Superior temporal gyrus (tissue), 1 donor: ENCODE measurements around the gene SYCP3.
"Not testable (repeated sequence)": the region's sequence is repeated elsewhere in the genome, so short reads cannot be mapped to it uniquely, and the experiment has no call there.

Experiments
- DNase-seq: peaks from one replicate; pipeline ENCODE4 v3.0.0-alpha.2; 2016; ENCODE audit errors: extremely low spot score

The SYCP3 gene

DNA sequence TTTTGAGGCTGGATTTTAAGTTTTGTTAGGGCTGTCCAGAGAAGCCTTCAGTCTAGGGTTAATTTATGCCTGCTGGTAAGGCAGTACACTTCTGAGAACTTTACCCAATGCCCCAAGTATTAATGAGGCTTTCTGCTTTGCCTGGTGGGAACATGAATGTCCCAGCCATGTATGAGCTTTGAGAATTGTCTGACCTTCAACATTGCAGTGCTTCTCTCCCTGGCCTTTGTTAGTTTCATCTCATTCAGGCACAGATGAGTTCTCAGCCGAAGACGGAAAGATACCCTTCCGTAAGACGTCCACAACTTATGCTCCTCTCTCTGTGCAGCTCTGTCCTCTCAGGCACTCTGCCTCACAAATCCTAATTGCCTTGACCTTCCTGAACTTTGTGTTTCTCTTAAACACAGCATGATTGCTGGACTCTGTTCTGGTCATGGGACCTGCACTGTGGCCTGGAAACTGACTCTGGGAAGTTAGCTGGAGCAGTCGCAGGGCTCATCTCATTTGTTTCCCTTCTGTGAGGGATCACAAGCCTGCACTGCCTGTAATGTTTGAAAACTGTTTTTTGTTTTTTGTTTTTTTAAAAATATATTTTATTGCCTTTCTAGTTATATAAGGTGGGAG is 26.1 kb downstream of the SYCP3 start:
- DNase-seq: peak; percentile 53

- no peak for DNase-seq
Measured at GRCh38 chr12:101710288-101710687, 29.0 kb downstream of the SYCP3 start.

GRCh38 chr12:101707131-101707782 is 32.0 kb downstream of the SYCP3 start:
- DNase-seq: no peak

GRCh38 chr12:101706403-101706802 is 32.9 kb downstream of the SYCP3 start:
- DNase-seq: no peak

DNA sequence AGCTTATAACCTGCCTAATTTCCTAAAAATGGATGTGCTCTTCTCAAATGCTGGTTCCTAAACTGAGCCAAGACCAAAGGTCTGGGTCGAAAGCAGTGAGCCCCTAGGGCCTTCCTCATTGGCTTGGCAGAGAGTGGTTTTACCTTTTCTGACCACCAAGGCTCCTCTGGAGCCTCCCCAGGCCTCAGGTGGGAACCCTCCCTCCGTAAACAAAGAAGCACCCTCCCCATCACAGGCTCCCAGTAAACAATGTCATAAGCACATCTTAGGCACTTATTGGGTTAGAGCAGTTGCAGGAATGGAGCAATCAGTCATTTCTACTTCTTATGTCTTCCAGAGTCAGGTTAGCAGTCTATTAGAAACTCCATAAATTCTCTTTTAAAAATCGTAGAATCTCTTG is 35.8 kb downstream of the SYCP3 start:
- DNase-seq: no peak

DNA sequence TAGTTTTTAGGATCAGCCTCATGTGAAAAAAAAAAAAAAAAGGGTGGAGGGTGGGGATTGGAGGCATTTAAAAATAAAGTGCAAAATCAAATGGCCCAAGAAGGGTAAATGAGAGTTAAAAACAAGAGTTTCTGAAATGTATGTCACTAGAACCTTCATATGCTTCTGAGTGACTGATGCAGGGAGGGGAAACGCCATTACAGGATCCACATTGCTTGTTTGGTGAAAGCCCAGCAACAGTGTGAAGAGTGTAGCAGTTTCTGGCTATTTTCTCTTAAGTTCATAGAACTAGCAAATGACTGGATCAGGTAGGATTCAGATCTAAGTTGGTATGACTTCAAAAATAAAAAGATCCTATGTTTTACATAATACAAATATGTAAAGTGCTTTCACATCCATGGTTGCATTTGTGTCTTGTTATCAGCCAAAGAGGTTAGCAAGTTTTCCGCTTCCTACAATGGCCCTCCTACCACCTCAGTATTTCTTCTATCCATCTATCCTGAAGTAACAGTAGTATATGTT is 38.9 kb downstream of the SYCP3 start:
- no peak for DNase-seq

DNA sequence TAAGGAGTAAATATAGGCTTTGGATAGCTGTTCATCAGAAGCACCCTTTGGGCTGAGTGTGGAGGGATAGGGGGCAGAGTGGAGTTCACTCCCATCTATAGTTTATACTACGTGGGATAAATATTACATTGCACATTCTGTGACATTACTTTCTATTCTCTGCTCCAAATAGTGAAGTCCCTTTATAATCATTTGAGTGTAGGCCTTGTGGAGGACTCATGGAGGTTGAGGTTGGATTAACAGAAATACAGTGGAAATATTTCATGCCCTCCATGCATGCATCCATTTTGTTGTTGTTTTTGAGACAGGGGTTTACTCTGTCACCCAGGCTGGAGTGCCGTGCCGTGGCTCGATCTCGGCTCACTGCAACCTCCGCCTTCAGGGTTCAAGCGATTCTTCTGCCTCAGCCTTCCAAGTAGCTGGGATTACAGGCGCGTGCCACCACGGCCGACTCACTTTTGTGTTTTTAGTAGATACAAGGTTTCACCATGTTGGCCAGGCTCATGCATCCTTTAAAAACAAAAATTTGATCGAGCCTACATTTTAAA is 40.4 kb downstream of the SYCP3 start:
- DNase-seq: peak; percentile 72

DNA sequence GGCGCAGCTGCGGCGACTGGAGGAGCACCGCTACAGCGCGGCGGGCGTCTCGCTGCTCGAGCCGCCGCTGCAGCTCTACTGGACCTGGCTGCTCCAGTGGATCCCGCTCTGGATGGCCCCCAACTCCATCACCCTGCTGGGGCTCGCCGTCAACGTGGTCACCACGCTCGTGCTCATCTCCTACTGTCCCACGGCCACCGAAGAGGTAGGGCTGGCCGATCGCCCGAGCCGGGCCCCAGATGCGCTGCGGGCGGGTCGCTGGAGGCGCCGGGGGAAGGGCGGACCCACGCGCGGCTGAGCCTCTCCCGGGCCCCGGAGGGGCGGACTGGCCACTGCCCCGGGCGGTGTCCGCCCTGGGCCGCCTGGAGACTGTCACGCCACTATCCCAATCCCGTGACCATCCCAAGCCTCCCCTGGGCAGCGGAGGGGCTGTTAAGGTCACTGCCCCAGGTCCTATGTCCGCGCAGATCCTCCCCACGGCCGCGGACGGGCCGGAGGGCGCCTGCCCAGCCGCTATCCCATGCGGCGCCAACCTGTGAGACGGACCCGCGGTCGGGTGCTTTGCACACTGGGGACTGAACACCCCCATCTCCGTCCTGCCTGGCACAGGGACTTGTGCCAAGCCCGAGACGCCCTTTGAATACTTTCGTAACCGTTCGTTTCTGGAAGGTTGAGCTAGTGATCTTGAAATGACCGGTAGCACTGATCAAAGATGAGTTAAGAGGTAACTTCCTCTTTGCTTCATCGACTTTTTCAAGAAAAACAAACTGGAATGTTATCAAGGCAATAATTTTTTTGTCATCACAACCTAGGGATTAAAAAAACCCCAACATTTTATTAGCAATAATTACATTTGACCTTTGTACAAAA is 41.1 kb downstream of the SYCP3 start:
- DNase-seq: peak; percentile 72

DNA sequence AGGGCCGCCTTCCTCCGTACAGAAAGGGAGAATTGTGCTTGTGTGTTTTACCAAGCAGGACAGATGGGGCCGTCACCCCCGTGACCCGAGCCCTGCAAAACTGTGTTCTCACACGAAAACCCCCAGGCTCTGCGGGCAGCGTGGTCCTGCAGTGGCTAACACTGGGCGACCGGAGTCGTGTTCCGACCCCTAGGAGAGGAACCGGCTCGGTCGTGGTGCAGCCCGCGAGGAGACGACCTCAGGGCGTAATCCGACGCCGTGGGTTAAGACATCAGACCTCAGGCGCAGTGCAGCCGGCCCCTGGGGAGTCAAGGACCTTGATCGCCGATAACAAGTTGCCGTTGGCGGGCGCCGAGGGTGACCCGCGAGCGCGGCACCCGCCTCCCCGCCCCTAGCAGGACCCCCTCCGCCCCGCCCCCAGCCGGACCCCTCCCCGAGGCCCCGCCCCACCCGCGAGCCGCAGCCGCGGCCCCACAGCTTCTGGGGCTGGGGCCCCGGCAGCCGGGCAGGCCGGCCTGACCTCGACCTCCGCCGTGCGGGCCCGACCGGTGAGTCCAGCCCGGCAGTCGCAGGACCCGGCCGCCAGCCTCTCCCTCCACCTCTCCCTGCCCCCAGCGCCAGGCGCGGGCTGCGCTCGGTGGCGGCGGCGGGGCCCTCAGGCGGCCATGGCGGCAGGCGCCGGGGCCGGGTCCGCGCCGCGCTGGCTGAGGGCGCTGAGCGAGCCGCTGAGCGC is 41.9 kb downstream of the SYCP3 start, which contains the start of gene CHPT1:
CHPT1 (plus strand) TSS at position 444 of the 733 bp plus-strand sequence; CDS start at position 666, 222 bp downstream.
- DNase-seq: peak; percentile 58

GRCh38 chr12:101696251-101697196 is 42.7 kb downstream of the SYCP3 start:
- DNase-seq: peak; percentile 58

DNA sequence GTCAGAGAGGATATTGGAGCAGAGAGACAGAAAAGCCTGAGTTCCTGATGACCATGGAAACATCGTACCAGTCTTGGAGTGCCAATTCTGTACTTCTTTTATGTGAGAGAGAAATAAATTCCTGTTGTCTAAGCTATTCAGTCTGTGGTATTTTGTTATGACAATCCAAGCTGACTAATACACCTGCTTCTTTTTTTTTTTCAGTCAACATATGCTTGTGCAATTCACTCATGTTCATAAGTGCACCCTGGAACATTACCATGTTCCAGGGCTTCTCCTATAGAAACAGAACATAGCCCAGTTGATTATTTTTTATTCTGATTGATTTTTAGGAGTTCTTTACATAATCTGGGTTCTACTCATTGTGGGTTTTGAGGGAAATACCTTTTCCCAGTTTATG is 43.6 kb downstream of the SYCP3 start:
- no peak for DNase-seq

- no peak for DNase-seq
Measured at GRCh38 chr12:101694986-101695385, 44.3 kb downstream of the SYCP3 start.

DNA sequence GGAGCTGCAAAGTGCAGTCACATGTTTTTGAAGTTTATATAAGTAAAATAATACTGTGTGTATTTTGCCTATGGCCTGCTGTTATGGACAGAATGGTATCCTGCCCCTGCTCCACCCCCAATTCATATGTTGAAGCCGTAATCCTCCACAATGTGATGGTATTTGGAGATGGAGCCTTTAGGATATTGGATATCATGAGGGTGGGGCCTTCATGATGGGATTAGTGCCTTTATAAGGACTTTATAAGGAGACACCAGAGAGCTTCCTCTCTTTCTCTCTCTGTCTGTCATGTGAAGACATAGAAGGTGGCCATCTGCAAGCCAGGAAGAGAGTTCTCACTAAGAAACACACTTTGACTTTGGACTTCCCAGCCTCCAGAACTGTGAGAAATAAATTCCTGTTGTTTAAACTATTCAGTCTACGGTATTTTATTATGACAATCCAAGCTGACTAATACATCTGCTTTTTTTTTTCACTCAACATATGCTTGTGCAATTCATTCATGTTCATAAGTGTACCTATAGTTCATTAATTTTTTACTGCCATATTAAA is 44.9 kb downstream of the SYCP3 start:
- no peak for DNase-seq

- DNase-seq: no peak
Measured at GRCh38 chr12:101691503-101692096, 47.7 kb downstream of the SYCP3 start.

GRCh38 chr12:101690544-101691098 is 48.6 kb downstream of the SYCP3 start:
- no peak for DNase-seq

- no peak for DNase-seq
Measured at GRCh38 chr12:101686176-101686575, 53.1 kb downstream of the SYCP3 start.

- DNase-seq: no peak
Measured at GRCh38 chr12:101685092-101685491, 54.2 kb downstream of the SYCP3 start.

DNA sequence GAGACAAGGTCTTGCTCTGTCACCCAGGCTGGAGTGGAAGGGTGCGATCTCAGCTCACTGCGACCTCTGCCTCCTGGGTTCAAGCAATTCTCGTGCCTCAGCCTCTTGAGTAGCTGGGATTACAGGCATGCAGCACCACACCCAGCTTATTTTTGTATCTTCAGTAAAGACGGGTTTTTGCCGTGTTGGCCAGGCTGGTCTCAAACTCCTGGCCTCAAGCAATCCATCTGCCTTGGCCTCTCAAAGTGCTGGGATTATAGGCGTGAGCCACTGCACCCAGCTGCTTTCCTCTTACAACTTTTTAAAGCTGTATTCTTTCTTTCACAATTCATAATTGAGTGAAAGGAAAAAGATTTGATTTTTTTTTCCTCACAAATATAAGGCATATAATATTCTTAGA is 57.6 kb downstream of the SYCP3 start:
- not testable (repeated sequence) for DNase-seq

GRCh38 chr12:101680647-101681046 is 58.6 kb downstream of the SYCP3 start:
- no peak for DNase-seq
